Gastroesophageal sphincter (tissue), 3 donors: ENCODE measurements around the gene WBP2.

Experiments
- CTCF ChIP-seq, 4 experiments: fragments of 200-600 bp in 2 of 4; fragments of 450-650 bp in 2 of 4; sonication (generic) in 1 of 4; IDR thresholded peaks; one replicate each; pipeline ENCODE4 v1.5.1; 2017 to 2019; ENCODE audit warnings: antibody characterized with exemption in 4 of 4, mild to moderate bottlenecking in 2 of 4, moderate library complexity in 2 of 4
- POLR2A ChIP-seq, 2 donors: fragments of 450-650 bp; IDR thresholded peaks; one replicate each; pipeline ENCODE4 v1.6.1; 2017; ENCODE audit warnings: antibody characterized with exemption in 2 of 2, mild to moderate bottlenecking in 2 of 2, moderate library complexity in 1 of 2
- POLR2AphosphoS5 ChIP-seq: sonication (generic); formaldehyde crosslinking; IDR thresholded peaks from one replicate; pipeline ENCODE4 v1.6.1; 2017; ENCODE audit warnings: antibody characterized with exemption

- TF ChIP-seq CTCF (IDR thresholded peaks at IDR 0.05), result no peak
- no peak for TF ChIP-seq POLR2AphosphoS5
- no peak for TF ChIP-seq POLR2A (IDR thresholded peaks at IDR 0.05)
Measured at GRCh38 chr17:75831032-75831571, 24.0 kb downstream of the WBP2 start.
